H1 (cell line): ENCODE measurements around the gene PLGRKT. TPM values are rescaled to one million over a fixed set of nuclear protein-coding genes. Genes with fewer than 3 reads are reported as not detected.

Experiments
- BRCA1 ChIP-seq: IDR thresholded peaks from 2 replicates; pipeline ENCODE4 v1.6.1; 2012; ENCODE audit warnings: low read depth, low read length, improper control_type of control experiment
- CREB1 ChIP-seq: IDR thresholded peaks from 2 replicates; pipeline ENCODE4 v1.6.1; 2012; ENCODE audit warnings: inconsistent platforms
- JUN ChIP-seq: IDR thresholded peaks from 2 replicates; pipeline ENCODE4 v1.6.1; 2011; ENCODE audit warnings: low read depth, mild to moderate bottlenecking, improper control_type of control experiment, low read length
- NRF1 ChIP-seq: IDR thresholded peaks from 2 replicates; pipeline ENCODE4 v1.6.1; 2011; ENCODE audit warnings: mild to moderate bottlenecking, low read depth, low read length, improper control_type of control experiment
- PHF8 ChIP-seq: fragments of 200-600 bp; sonication (generic); conservative IDR thresholded peaks from 2 replicates; pipeline ENCODE4 v1.7.1; 2012; ENCODE audit warnings: low read depth, mild to moderate bottlenecking, inconsistent platforms, low read length, moderate library complexity
- POLR2AphosphoS5 ChIP-seq: IDR thresholded peaks from 2 replicates; pipeline ENCODE4 v1.6.1; 2011; ENCODE audit warnings: low read depth, low read length
- SIN3A ChIP-seq, 2 experiments: IDR thresholded peaks in 1 of 2; conservative IDR thresholded peaks in 1 of 2; 2 replicates each; pipeline ENCODE4 v1.6.1; 2011 to 2012; ENCODE audit warnings: low read length in 2 of 2, improper control_type of control experiment in 1 of 2, low read depth in 1 of 2, mild to moderate bottlenecking in 1 of 2
- SRF ChIP-seq: IDR thresholded peaks from 2 replicates; pipeline ENCODE4 v1.6.1; 2011; ENCODE audit warnings: mild to moderate bottlenecking, low read depth, low read length, moderate library complexity
- TCF12 ChIP-seq: IDR thresholded peaks from 2 replicates; pipeline ENCODE4 v1.6.1; 2011; ENCODE audit warnings: low read depth, mild to moderate bottlenecking, low read length
- polyA plus RNA-seq, 7 experiments: library from polyadenylated mRNA; depleted of rRNA in 3 of 7; stranded (reverse) in 5 of 7; unstranded in 2 of 7; fragments of >200 nt in 5 of 7; fragments of 200-250 nt in 2 of 7; gene quantifications; 1 replicate in 5 of 7; 2 replicates in 1 of 7; 4 replicates in 1 of 7; pipeline versions ENCODE4 v1.2.1 to v1.2.3, GENCODE V29; 2011 to 2013; ENCODE audit warnings: missing spikeins in 2 of 7, mixed read lengths in 2 of 7
- total RNA-seq: library from RNA; stranded (reverse); fragmentation: NEBNext Ultra II Directional; extraction: Animal tissue kit (Norgen Biotek cat#: 25700); gene quantifications from 2 replicates; pipeline ENCODE4 v1.2.1, GENCODE V29; 2021

The PLGRKT gene
- total and polyA plus RNA-seq, 2 of the 8 experiments (the other 6 are each of a cell fraction or from before 2014, with no cell fraction given): 5.4 to 15.7 TPM

DNA sequence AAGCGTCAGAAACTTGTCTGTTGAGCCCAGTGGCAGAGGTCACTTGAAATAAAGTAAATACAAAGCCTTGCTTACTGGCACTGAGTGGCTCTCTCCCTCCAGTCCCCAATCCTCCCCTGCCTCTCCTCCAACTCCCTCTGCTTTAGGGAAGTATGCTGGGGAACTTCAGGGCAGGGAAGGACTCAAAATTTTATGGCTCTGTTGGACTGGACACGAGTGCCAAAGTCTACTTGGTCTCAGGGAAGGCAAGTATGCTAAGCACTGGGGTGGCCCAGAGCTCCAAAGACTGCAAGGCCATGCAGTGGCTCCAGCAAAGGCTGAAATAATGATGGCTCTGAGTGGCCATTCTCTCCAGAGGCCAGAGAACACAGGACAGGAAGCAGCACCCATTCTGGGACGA lies 9.6 kb downstream of the PLGRKT start (continued):
- TF ChIP-seq TCF12: no peak
- no peak for TF ChIP-seq JUN
- no peak for TF ChIP-seq POLR2AphosphoS5
- TF ChIP-seq CREB1: no peak
- no peak for TF ChIP-seq BRCA1
- no peak for TF ChIP-seq PHF8
- TF ChIP-seq SRF: no peak
- no peak for TF ChIP-seq SIN3A (conservative IDR thresholded peaks at IDR 0.05 in 1 of 2, IDR thresholded peaks at IDR 0.05 in 1 of 2; ENCODE audit: low read depth in 1 of 2, low read length in 2 of 2)
- no peak for TF ChIP-seq NRF1
